Pulmonary artery endothelial cell (primary cell): Measurements from ENCODE around the gene AKAP6. TPM values are rescaled to one million over a fixed set of nuclear protein-coding genes. Genes with fewer than 3 reads are reported as not detected.
"Not testable (repeated sequence)": the region's sequence is repeated elsewhere in the genome, so short reads cannot be mapped to it uniquely, and the experiment has no call there.

Source experiments
- DNase-seq: peaks from one replicate; pipeline ENCODE4 v3.0.0-alpha.2; 2011; ENCODE audit warnings: low read depth, low spot score
- total RNA-seq: library from RNA; depleted of rRNA; stranded (reverse); fragments of >200 nt; gene quantifications from 2 replicates; pipeline ENCODE4 v1.2.3, GENCODE V29; 2014

AKAP6 gene
- total RNA-seq, 1 donor from 2014 or later: 0.26 TPM

- no peak for DNase-seq
Measured at GRCh38 chr14:32435411-32435810, 106.3 kb downstream of the AKAP6 start.

DNA sequence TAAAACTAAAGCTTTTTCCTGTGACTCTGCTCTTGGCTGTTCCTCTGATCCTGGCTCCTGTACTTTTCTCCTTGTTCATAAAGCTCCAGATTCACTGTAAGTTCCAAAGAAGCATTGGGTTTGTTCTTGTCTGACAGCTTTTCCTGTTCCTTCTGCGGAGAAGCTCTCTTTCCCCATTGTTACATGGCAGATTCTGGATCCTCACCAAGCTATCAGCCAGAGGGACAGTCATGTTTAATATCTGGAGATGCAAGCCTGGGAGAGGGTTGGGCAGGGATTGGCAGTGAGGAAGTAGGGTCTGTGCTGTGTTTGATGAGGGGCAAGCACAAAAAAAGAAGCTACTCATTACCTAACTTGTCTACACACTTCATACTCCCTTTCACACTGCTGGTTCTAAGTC is 107.9 kb downstream of the AKAP6 start:
- DNase-seq: no peak

GRCh38 chr14:32438517-32438916 is 109.4 kb downstream of the AKAP6 start:
- no peak for DNase-seq

DNA sequence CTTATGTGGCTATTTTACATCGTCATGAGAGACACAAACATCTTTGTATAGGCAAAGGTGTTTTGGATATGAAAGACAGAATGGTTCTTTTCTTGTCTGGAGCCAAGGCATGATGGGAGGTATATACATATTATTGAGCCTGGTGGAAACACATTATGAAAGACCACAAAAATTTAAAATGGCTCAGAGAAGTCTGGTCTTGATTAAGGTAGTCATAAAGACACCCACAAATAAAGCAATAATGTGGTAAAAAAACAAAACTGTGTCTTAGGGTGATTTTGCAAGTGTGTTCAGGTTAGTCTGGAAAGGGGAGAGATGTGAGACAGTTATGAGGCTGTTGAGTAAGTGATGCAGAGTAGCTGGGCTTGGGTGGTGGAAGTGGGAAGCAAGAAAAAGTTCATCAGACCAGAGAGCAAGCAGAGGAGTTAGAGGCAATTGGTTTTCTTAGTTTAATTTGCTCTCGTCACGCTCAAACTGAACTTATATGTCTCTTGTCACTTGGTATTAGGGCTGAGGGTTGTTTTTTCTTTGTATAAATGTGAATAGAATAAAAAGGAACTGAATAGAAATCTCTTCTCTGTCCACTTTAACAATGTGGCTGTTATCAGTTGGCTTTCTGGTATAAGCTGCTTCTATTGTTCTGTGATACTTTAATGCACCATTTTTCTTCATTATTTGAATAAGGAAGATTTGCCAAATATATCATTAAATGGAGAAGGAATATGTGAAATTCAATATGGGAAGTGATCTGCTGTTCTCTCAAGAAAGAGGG is 115.0 kb downstream of the AKAP6 start:
- DNase-seq: no peak

DNA sequence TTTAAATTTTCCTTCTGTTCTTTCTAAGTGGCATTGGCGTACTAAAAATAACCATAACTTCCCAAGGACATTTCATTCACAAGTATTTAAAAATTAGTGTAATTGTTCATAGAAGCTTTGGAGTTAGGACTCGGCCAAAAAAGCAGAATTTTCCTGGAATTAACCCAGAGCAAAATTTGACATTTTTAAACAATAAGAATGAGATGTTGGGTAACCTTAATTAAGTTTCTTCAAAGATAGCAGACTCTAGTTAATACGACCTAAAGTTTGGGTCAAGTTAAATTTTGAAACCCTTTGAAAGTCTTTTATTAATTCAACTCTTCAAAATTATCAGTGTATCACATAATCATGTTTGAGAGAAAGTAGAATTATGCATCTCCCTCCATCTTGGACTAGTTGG is 118.3 kb downstream of the AKAP6 start:
- no peak for DNase-seq

DNA sequence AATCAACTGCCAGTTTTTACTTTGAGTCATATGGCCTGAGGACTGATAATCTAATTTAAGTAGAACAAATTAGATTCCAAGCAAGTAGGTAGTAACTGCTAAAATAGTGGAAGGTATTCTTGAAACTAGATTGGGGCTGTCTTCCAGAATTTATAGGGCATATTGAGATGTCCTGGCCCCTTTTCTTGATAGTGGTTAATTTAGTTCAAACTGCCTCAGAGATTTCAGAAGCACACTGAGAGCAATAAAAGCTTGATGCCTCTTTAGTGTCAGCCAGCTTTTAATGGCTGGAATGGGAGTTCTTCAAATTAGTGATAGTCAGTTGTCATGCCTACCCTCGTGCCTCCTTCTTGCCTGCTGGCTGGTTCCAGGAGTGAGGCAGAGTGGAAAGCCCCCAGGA is 120.5 kb downstream of the AKAP6 start:
- no peak for DNase-seq

DNA sequence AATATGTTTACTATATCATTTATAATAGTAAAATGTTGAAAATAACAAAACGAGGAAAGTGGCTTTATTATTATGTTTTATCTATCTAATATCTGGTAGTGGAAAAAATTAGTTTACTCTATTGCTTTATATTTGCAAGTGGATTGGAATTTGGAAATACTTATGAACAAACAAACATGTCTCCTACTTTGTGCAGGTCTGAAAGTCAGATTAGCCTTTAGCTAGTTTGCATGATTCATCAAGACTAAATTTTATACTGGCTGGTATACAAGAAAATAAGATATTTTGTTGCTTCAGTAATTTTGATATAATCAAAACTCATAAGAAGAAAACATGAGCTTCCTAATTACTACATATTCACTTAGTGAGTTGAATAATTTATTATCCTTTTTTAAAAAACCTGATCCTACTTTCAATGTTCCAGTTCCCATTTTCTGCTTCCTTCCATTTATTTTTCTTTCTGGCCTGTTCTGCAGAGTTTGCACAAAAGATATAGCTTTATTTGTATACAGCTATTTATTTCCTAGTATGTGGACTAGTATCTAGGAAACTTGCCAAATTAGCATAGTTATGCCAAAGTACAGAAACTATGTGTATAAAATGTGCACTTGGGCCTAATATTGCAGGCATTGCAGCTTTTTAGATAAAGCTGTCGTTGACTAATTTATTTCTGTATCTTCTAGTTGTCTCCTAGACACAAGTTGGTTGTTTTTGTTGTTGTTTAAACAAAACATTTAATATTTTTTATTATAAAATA is 122.0 kb downstream of the AKAP6 start:
- no peak for DNase-seq

DNA sequence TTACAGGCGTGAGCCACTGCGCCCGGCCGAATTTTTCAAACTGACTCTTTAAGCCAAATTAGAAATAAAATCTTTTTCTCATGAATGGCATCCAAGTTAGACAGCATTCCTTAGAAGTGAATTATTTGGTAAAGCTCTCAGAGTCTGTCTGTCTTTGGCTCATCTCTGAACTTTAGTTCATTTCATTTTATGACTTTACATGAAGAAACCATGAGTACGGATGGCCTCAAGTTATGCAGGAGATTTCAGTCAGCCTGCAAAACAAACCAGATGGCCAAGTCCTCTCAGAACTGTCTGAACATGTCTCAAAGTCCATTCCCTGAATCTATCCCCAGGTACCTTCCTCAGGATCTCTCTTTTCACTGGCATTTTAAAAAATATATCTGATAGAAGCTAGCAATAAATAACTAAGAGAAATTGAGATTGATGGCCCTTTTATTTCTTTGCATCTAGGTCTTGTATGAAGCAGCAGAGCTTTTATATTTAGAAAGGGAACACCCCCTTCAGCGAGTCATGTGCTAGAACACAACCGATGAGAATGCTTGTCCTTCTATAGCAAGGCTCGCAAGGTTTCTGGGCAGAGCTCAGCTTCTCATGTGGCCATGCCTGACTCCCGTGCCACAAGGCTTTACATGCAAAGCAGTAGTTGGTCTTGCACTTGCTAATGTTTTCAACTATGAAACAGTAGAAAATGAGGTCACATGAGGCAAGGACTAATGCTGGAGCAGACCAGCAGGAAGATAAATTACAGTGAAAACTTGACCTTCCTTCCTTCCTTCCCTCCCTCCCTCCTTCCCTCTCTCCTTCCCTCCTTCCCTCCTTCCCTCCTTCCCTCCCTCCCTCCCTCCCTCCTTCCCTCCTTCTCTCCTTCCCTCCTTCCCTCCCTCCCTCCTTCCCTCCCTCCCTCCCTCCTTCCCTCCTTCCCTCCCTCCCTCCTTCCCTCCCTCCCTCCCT is 125.0 kb downstream of the AKAP6 start:
- no peak for DNase-seq

GRCh38 chr14:32457213-32457920 is 128.3 kb downstream of the AKAP6 start:
- DNase-seq: no peak

DNA sequence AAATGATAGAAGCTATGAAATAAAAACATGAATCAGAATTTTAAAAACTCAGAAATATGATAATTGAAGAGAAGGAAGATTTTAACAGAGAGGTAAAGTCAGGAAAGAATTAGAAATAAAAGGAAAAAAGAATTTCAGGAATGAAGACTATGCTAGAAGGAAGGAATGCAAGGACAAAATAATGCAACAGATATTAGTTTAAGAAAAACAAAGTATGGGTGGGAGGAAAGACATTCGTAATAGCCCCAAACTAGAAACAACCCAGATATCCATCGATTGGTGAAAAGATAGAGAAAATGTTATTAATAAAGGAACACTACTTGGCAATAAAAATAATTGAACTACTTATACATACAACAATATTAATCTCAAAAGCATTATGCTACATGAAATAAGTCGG is 129.6 kb downstream of the AKAP6 start:
- no peak for DNase-seq

DNA sequence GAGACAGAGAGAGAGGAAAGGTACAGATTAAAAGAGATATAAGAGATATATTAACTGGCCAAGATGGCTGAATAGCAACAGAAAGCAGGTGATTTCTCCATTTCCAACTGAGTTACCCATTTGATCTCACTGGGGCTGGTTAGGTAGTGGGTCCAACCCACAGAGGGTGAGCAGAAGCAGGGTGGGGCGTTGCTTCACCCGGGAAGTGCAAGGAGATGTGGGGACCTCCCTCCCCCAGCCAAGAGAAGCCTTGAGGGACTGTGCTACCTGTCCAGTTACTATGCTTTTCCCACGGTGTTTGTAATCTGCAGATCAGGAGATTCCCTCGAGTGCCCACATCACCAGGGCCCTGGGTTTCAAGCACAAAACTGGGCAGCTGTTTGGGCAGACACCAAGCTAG is 131.2 kb downstream of the AKAP6 start:
- no peak for DNase-seq

DNA sequence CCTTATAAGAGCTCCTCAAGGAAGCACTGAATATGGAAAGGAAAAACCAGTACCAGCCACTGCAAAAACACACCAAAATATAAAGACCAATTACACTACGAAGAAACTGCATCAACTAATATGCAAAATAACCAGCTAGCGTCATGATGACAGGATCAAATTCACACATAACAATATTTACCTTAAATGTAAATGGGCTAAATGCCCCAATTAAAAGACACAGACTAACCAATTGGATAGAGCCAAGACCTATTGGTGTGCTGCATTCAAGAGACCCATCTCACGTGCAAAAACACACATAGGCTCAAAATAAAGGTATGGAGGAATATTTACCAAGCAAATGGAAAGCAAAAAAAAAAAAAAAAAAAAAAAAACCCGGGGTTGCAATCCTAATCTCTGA is 133.5 kb downstream of the AKAP6 start:
- not testable (repeated sequence) for DNase-seq

DNA sequence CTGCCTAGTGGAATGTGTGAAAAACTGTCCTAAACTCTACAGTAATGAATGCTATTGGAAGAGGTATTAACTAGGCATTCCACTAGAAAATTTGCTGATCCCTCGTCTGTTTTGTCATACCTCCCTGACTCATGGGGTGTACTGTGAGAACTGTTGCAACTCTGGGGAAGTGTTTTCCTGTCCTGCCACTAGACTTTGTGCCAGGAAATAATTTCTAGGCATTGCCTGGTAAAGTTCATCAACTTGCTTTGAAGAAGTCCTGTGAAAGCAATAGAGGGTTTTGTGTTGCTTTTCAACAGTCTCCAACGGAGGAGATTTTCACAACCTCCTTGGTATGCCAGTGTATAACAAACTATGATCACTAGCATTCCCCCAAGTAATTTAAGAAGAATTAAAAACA is 139.9 kb downstream of the AKAP6 start:
- peak; percentile 36 for DNase-seq

GRCh38 chr14:32469388-32470160 is 140.5 kb downstream of the AKAP6 start:
- no peak for DNase-seq

DNA sequence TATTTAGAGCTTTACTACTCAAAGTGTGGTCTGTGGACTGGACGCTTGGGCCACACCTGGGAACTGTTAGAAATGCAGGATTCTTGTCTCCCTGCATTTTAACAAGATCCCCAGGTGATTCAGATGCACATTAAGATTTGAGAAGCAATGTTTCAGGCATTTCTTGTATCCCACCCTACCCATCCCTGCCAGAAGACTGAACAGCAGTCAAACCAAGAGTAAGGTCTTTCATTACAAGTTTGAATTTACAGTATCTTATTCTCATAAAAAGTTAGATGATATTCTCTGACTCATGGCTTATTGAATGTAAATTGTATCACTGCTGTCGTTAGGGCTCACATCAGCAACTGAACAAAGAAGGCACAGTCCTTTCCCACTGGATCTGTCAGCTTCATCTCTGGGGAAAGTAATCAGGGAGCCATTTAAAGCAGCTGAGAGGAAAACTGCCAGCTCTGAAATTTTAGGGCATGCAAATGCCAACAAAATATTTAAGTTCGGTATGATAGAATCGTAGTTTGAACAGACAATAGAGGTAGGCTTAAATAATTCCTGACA is 141.1 kb downstream of the AKAP6 start:
- no peak for DNase-seq

GRCh38 chr14:32471181-32471580 is 142.1 kb downstream of the AKAP6 start:
- DNase-seq: no peak

GRCh38 chr14:32472076-32472475 is 143.0 kb downstream of the AKAP6 start:
- no peak for DNase-seq

DNA sequence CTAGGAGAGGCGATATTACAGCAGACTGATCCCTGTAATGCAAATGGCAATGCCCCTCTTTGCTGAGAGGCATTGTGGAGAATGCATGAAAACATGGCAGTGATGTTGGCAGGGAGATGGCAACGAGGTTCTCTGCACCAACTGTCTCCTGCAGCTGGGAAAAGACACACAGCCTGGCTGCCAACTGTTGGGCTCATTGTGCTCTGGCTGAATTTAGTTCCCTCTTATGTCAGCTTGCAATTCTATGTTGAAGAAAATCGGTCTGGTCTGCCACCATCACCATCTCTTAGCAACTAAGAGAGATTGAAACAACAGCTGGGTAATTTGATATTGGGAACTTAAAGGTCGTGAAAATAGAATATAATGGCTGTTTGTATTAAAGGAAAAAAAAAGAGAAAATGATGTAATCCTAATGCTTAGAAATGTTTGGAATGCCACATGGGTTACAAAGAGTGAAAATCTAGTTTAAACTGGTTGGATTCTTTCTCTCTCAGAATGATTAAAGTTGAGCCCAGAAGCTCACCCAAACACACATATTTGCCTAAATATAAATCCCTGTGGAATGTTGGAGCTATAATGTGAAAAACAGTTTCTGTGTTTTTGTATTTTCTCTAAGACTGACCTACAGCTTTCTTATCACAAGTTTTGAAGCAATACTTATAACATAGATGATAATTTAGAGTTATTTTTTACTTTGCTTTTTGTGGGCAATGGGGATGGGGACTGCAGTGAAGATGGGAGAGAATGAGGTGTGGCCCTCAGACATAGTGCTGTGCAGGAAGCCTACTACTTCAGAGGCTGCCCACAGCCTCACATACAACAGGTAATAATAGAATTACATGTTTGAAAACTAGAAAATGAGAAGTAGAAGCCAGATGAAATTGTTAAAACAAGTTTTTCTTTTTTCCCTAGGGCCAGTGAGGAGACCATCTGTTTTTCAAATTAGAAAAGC is 143.7 kb downstream of the AKAP6 start:
- DNase-seq: no peak

- DNase-seq: no peak
Measured at GRCh38 chr14:32473464-32473855, 144.4 kb downstream of the AKAP6 start.
